Forelimb muscle (tissue), 1 donor: ENCODE measurements around the gene CAMK1D. TPM values are rescaled to one million over a fixed set of nuclear protein-coding genes. Genes with fewer than 3 reads are reported as not detected.

Source experiments
- DNase-seq: peaks from one replicate; pipeline ENCODE4 v3.0.0-alpha.2; 2013; ENCODE audit warnings: low read depth
- polyA plus RNA-seq: library from polyadenylated mRNA; unstranded; fragments of 120-200 nt; gene quantifications from one replicate; pipeline ENCODE4 v1.2.1, GENCODE V29; 2013; ENCODE audit not compliant: insufficient read length

The CAMK1D gene
- polyA plus RNA-seq, 1 donor = 3.6 TPM

- DNase-seq = no peak
Observed at GRCh38 chr10:12550994-12551393, 201.6 kb downstream of the CAMK1D start.

- no peak for DNase-seq
Observed at GRCh38 chr10:12556039-12556438, 206.7 kb downstream of the CAMK1D start.

GRCh38 chr10:12559578-12560178 lies 210.3 kb downstream of the CAMK1D start:
- no peak for DNase-seq

GRCh38 chr10:12561307-12561706 lies 212.0 kb downstream of the CAMK1D start:
- no peak for DNase-seq

- DNase-seq = no peak
Observed at GRCh38 chr10:12561720-12562119, 212.4 kb downstream of the CAMK1D start.

GRCh38 chr10:12563489-12563888 lies 214.1 kb downstream of the CAMK1D start:
- DNase-seq = no peak

- no peak for DNase-seq
Observed at GRCh38 chr10:12564173-12564572, 214.8 kb downstream of the CAMK1D start.

- DNase-seq = no peak
Observed at GRCh38 chr10:12566161-12567115, 217.1 kb downstream of the CAMK1D start.

GRCh38 chr10:12568391-12569009 lies 219.2 kb downstream of the CAMK1D start:
- DNase-seq = no peak

GRCh38 chr10:12572281-12572680 lies 222.9 kb downstream of the CAMK1D start:
- DNase-seq = no peak

- DNase-seq = no peak
Observed at GRCh38 chr10:12577610-12578009, 228.3 kb downstream of the CAMK1D start.

GRCh38 chr10:12579954-12580858 lies 230.9 kb downstream of the CAMK1D start:
- no peak for DNase-seq

GRCh38 chr10:12583891-12584595 lies 234.7 kb downstream of the CAMK1D start:
- DNase-seq = no peak

GRCh38 chr10:12586741-12587140 lies 237.4 kb downstream of the CAMK1D start:
- DNase-seq = no peak

- no peak for DNase-seq
Observed at GRCh38 chr10:12587451-12587888, 238.1 kb downstream of the CAMK1D start.

- no peak for DNase-seq
Observed at GRCh38 chr10:12588091-12588860, 238.9 kb downstream of the CAMK1D start.

GRCh38 chr10:12589291-12589690 lies 239.9 kb downstream of the CAMK1D start:
- DNase-seq = no peak

GRCh38 chr10:12589791-12590190 lies 240.4 kb downstream of the CAMK1D start:
- DNase-seq = no peak

- no peak for DNase-seq
Observed at GRCh38 chr10:12590675-12591659, 241.6 kb downstream of the CAMK1D start.
